Measurements from ENCODE around the gene KRT40.
A peak's percentile ranks its signal among the peaks of the same experiment; 100 is the strongest.

The KRT40 gene

DNA sequence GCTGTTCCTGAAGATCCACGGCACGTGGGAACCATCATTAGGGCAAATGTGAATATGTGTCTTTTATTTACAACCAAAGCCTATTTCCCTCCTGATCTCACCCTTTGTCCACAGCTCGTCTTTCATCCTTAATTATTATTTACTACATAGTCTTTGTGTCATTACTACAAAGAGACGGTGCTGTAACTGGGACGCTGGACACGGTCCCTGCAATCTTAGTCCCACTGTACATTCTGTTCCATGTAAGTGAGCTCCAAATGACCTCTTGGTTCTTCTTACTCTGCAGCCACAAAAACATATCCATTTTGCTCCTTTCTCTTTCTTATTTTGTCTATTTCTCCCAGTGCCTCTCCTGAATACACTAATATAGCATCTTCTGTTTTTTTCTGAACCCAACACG is 34.0 kb downstream of the KRT40 start:
- no peak for DNase-seq

DNA sequence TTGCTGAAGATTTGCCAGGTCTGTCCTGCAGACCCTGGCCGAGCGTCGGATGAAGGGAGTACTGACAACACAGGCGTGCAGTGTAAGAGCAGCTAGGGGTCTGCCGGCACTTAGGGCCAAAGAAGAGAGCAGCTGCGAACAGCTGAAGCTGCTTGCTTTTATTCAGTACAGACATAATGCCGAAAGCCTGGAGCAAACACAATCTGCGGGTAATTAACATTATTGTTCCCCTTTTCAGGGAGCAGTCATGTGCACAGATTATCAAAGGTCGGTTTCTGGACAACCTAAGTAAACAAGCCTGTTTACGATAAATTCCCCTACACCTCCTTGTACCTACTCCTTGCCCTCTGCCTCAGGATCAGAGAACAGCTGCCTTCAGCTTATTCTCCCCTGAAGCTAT is 34.7 kb downstream of the KRT40 start:
- DNase-seq, result no peak

DNA sequence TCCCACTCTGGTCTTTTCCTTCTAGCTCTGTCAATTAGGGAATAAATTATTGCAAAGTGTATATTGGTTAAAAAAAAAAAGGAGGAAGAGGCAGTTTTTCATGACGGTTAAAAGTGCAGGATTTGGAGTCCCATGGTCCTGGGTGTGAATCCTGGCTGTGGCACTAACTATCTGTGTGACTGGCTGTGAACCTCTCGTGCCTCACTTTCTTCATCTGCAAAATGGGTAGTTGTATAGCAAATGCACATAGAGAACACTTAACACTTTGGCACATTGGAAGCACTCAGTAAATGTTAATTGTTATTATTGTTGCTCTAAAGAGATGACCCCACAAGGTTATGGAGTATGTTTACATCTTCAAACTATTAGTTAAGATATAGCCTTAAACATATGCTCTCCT is 36.2 kb downstream of the KRT40 start:
- DNase-seq, result no peak

DNA sequence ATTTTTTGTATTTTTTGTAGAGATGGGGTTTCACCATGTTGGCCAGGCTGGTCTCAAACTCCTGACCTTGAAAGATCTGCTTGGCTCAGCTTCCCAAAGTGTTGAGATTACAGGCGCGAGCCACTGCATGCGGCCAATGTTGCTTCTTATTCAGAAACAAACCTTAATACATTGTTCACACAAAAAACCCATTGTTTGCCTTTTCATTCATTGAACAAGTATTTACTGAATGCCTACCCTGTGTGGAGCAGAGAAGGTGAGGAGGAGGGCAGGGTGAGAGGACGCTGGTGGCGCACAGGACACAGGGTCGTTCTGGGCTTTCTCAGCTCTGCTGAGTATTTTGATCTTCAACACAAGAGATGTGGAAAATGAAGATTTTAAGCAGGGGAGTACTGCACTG is 38.7 kb downstream of the KRT40 start:
- no peak for DNase-seq

DNA sequence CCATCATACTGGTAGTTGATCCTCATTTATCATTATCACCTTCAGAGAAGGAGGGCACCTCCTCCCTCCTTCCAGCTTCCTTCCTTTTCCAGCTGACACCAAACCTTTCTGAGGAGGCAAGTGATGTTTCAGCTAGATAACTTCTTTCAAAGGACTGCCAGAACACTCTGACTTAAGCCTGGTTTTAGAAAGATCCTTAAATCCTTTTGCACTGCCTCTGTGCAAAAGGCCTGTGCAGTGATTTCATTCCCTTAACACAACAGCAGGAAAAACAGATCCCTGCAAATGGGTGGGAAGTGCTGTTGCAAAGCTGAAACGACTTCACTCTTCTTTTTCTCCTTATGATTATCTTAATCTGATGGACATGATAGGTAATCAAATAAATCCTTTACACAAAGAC is 39.6 kb downstream of the KRT40 start:
- DNase-seq, result no peak

DNA sequence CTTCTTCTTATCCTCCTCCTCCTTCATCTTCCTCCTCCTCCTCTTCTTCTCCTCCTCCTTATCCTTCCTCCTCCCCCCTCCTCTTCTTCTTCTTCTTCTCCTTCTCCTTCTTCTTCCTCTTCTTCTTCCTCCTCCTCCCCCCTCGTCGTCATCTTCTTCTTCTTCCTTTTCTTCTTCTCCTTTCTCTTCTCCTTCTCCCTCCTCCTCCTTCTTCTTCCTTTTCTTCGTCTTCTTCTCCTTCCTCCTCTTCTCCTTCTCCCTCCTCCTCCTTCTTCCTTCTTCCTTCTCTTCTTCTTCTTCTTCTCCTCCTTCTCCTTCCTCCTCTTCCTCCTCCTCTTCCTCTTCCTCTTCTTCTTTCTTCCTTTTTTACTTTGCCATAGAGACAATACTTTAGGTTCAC is 41.6 kb downstream of the KRT40 start:
- DNase-seq, result no peak

DNA sequence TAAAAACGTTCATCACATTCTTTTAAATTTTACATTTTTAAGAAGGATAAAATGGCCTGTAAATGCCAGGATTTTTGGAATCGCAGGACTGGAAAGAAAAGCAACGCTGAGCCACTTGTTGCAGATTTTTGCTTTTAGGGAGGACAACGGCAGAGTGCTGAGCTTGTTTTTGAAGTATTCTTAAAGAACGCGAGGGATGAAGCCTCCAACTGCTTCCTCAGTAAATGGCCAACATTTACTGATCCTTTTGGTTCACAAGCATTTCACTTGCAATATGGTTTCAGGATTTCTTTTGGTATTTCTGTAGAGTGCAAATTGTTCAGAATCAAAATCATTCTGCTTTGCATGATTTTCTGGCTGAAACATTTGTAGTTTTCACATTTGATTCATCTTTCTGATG is 43.9 kb downstream of the KRT40 start:
- no peak for DNase-seq

DNA sequence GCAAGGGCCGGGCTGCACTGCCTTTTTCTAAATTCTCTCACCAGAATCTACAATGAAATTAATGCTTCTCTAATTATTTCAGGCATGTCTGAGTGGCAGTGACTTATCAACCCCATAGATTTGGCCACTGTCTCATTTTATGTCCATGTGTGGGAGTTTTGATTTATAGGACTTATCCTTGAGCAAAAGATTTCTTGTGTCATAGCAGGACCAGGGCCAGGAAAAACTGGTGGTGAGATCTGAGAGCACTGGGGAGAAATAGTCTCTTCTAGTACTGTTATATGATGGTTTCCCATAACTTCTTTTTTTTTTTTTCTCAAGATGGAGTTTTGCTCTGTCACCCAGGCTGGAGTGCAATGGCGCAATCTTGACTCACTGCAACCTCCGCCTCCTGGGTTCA is 45.1 kb downstream of the KRT40 start:
- no peak for DNase-seq

DNA sequence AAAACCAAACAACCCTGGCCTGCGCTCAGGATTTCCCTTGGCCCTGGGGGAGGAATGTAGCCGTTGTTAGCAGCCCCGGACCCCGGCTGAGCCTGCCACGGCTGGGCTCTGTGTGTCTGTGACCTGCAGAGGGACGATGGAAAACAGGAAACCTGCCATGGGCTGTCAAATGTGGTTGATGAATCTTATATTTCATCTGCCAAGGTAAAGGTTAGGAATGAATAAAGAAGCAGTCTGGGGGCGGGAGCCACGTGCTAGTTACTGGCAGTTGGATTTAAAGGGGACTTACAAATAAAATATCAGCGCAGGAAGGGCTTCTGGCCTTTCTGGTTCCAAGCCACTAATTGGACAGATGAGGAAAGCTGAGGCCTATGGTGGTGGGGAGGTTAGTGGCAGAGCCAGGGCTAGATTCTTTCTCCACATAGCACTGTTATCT is 46.7 kb downstream of the KRT40 start, which contains the start of gene KRT23:
Gene KRT23 (minus strand): TSS at position 263 of the 436 bp plus-strand sequence. CDS start 1,043 bp downstream, outside the sequence.
- DNase-seq, result peak; percentile 4

DNA sequence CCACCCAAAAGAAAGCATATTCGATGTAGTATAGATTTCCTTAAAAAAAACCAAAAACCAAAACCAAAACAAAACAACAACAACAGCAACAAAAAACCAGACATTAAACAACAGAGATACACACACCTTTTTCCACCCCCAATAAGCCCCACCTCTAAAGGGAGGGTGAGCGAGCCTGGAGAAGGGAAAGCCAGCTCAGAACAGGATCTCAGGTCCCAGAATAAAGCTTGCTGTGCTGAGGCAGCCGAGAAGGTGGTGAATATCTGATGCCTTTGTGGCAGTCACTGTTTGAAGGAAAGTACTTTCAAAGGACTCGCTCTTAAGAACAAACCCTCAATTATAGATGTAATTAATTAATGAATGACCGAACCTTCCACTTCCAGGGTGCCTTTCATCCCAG is 47.1 kb downstream of the KRT40 start:
- no peak for DNase-seq

DNA sequence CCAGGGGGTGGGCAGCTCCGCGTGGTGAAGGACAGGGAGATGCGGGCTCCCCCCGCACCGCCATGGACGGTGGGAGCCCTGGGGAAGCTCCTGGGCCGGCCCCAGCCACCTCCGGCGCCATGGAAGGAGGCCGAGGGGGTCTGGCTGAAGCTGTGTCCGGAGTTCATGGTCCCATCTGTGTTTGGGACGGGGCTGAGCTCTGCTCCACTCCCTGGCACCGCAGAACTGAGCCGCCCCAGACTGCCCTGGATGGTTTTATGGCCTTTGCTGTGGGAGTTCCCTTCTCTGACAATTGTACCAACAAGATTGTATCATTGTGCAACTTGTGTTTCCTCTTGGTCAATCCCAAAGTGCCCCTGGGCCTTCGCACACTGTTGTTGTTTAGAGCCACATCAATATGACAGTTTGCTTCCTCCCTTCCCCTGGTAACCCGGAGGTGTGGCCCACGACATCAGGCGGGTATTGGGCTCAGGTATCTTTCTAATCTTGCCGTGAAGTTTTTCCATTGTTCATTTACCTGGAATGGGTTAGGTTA is 47.6 kb downstream of the KRT40 start:
- DNase-seq, result peak; percentile 4

DNA sequence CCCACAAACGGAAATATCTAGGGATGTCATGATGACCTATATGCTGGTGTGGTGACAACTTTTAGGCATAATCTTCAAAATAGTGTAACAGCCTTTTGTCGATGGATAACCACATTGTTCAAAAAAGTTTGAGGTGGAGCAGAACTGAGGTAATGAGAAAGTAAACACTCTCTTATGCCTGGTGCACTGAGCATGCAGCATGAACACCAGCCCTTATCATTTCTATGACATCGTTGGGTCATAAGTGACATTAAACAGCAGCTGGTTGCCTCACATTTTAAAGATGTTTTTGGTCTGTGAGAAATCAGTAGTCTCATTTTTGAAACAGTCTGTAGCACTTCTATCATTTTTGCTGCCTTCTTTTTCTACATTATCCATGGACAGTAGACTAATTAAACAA is 48.5 kb downstream of the KRT40 start:
- no peak for DNase-seq

DNA sequence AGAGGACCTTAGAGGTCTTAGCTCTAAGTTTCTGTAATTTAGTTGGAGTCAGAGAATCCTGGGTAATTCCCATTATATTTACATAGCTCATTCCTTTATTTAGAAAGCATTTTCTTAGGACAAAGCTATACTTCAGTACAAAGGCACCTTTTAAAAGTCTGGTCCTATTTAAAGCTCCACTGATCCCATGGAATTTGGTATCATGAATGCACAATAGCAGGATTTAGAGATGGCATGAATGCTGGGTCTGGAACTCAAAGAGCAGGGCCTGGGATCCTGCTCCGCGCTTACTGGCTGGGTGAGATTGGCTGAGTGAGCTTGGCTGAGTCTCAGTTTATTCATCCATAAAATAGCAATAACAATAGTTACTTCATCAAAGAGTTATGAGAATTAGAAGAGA is 51.5 kb downstream of the KRT40 start:
- DNase-seq, result no peak

DNA sequence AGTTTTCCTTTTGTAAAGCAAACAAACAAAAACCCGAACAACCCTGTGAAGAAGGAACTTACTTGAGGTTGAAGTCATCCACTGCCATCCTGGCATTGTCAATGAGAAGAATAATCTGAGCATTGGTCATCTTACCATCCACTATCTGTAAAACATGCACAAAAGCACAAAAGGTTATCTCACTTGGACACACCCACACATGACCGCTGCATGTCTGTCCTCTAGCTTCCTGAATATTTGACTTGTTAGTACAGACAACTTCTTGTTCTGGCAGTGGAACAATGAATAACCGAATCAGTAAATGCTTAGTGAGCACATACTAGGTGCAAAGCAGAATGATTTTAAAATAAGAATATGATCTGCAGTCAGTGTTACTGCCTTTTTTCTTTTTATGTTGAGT is 52.8 kb downstream of the KRT40 start:
- DNase-seq, result peak; percentile 5

All from hematopoietic multipotent progenitor cell treated with erythropoietin and hydrocortisone succinate and interleukin-3 and kit ligand, for 4 days (in vitro differentiated cells).